Germinal center (tissue), 1 donor: ENCODE results near the gene FAM174C.
A peak's percentile ranks its signal among the peaks of the same experiment; 100 is the strongest.
"Not testable (repeated sequence)": the region's sequence is repeated elsewhere in the genome, so short reads cannot be mapped to it uniquely, and the experiment has no call there.

Experiments used
- DNase-seq: peaks from one replicate; pipeline ENCODE4 v3.0.0; 2012; ENCODE audit warnings: mixed read lengths, low spot score

FAM174C gene

DNA sequence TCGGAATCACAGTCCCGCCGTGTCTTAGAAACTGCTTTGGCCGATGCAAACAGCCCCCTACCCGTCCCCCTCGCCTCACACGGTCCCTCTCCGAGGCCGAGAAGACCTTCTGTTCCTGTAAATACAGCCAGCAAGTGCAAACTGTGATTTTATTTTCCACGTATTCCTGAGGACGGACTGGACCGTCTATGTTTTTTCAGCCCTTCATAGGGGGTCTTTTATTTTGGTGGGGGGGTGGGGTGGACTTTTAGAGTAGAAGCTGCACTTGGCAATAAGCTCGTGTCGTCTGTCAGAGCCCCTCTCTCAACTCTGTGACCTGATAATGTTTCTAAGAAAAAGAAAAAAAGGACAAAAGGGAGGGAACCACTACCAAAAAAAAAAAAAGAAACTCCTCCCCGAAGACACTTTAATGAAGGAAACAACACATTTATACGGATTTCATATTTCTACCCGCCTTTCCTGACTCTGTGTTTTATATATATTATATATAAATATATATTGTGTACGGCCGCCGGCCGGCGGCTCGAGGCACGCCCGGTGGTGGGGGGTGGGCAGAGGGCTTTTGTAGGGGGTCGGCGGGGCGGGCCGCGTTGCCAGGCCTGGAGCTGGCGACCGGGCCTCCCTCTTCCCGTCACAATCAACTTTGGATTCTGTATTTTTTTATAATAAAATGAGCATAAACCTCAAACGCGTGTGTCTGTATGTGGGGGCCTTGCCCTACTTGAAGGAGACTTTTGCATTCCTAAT is 25.6 kb downstream of the FAM174C start:
- DNase-seq, result no peak

DNA sequence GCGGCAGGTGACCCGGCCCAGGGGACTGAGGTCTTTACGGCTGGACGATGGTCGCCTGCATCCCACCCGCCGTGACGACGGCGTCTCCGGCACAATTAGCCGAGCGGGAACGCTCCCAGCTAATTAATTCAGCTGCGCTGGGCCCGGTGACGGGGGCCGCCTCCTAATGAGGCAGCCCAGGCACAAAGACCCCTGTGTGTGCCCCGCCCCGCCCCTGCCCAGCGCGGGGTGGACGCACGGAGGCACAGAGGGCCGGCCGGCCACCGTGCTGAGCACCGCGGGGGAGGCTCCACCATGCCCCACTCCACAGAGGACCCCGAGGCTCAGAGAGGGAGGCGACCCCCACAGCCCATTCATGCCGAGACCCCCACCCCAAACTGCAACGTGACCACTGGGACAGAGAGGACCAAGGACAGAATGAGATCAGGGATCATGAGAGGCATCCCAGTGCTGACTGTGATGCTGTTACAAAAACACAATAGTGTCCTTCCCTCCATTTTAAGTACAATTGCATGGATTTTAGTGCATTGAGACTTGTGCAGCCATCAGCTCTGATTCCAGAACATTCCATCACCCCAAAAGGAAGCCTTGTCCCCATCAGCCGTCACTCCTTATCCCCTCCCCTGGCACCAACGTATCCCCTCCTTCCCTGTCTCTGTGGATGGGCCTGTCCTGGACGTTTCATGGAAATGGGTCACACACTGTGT is 27.4 kb downstream of the FAM174C start:
- DNase-seq, result no peak

DNA sequence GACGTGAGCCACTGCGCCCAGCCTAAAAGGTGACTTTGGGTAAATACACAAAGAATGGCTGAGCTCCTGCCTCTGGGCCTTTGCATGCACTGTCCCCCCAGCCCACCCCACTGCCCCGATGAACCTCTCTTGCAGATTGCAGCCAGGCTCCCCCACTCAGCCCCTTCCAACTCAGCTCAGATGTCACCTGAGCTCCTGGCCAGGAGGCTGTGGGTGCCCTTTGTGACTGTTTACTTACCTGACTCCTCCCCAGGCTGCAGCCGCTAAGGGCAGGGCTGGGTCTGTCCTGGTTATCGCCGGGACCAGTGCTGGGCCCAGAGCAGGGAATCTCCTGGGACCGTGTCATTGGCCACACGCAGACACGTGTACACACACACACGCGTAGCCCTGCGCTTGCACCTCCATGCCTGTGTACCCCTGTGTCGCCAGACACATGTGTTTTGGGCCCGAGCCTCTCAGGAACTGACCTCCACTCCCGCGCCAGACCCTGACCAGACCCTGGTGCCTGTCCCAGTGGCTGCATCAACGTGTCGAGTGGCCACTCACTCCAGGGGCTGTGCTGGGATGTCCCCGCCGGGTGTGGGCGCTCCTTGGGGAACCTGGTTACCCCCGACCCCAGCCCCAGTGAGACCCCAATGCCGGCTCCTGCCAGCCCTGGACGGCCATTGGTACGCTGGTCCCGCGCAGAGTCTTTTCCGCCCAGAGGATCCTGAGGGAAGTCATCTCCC is 29.0 kb downstream of the FAM174C start:
- DNase-seq, result no peak

DNA sequence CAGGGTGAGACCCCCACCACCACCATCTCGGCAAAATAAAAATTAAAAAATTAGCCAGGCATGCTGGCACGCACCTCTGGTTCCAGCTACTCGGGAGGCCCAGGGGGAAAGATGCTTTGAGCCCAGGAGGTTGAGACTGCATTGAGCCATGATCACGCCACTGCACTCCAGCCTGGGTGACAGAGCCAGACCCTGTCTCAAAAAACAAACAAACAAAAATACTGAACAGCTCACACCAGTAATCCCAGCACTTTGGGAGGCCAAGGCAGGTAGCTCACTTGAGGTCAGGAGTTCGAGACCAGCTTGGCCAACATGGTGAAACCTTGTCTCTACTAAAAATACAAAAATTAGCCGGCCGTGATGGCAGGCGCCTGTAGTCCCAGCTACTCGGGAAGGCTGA is 30.0 kb downstream of the FAM174C start:
- DNase-seq, result not testable (repeated sequence)

DNA sequence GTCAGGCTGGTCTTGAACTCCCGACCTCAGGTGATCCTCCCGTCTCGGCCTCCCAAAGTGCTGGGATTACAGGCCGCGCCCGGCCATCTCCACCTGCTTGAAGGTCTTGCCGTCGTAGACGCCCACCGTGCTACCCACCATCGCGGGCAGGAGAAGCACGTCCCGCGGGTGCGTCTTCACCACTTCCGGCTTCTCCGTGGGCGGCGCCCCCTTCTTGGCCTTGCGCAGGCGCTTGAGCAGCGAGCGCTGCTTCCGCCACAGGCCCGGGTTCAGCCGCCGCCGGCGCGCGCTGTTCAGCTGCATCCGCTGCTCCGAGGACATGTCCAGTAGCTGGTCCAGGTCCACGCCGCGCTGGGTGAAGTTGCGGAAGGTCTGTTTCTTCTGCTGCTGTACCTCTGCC is 32.0 kb downstream of the FAM174C start:
- DNase-seq, result no peak

DNA sequence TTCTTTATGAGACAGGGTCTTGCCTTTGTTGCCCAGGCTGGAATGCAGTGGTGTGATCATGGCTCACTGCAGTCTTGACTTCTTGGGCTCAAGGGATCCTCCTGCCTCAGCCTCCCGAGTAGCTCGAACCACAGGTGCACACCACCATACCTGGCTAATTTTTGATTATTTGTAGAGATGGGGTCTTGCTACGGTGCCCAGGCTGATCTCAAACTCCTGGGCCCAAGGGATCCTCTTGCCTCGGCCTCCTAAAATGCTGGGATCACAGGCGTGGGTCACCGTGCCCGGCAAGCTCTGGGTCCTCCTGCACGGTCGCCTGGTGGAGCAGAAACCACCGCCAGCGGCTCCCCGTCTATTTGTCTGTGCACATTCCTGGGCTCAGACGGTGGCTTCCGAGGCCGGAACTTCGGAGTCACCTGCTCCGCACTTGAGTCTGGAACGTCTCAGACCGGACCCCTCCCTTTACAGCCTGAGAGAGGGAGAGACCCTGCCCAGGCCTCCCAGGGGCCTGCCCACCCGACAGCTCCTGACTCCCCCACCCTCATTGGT is 32.5 kb downstream of the FAM174C start:
- no peak for DNase-seq

DNA sequence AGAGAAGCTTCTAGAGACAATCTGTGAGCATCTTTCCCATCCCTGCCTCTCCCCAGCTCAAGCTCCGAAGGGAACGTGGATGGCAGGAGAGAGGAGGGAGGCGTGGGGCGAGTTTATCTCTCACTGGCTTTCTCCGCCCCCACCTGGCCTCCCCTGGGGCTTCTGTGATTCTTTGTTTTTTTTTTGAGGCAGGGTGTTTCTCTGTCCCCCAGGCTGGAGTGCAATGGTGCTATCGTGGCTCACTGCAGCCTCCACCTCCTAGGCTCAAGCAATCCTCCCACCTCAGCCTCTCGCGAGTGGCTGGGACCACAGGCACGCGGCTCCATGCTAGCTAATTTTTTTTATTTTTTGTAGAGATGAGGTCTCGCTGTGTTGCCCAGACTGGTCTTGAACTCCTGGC is 33.4 kb downstream of the FAM174C start:
- DNase-seq, result no peak

DNA sequence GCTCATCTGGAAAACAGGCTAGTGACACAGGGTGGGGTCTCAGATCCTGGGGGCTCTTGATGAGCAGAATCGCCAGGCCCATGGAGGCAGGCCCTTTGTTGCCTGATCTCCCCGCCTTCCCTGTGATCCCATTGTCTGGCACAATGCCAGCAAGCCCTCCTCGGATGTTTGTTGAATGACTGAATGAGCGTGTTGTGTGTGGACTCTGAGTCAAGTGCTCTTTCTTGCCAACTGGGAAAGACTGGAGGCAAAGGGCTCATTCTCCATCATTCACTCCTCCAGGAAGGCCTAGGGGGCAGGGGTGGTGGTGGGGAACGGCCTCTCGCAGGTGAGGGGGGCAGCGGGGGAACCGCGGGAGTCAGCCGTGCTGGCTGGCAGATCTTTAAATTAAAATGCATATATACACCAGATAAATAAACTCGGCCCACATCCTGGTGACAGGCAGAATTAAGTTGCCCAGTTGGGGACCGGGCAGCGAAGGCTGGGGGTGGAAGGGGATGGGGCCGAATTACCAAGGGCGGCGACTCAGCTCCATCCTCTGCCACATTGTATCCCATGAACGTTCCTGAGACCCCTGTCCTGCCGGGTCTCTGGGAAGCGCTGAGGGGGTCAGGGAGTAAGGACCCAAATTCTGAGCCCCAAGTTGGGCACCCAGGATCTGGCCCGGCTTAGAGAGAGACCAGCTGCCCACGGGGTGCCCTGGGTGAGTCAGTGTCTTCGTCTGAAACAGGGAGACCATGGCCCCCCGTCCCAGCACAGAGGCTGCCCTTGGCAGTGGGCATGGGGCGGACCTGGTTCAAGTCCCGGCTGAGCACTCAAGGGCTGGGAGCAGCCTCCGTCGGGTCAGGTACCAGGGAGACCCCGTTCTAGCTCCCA is 34.9 kb downstream of the FAM174C start:
- no peak for DNase-seq

DNA sequence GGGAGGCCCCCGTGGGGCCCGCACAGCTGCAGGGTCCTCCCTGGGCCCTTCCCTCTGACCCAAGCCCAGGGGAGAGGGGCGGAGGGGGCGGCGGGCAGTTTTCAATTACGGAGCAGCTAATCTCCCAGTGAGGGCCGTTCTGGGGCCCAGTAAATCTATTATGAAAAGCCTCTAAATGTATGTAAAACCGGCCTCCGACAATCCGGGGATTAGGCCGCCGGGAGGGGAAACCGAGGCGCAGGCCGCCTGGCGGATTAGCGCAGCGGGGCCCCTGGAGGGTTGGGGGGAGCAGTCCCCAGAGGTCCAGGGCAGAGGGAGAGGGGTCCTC is 35.5 kb downstream of the FAM174C start:
- DNase-seq, result no peak

DNA sequence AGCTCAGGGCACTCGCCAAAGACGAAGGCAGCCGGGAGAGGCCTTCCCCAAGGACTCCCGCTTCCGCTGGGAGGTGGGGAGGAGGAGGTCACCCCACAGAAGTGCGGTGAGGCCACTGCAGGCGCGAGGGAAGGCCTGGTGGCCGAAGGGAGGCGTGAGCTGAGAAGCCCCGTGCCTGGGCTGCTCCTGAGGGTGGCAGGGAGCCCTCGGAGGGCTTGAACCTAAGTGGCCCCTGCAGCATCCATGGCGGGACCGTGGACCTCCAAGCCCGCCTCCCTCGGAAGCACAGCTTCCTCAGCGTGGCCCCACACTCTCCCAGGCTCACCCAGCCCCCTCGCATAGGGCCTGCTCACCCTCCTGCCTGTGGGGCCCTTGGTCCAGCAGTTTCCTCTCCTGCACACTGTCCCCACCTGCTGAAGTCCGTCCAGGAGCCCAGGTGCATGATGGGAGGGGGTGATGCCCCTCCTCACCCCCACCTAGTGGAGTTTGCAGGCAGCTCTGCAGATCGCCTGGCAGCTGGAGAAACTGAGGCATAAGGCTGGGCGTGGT is 36.3 kb downstream of the FAM174C start:
- DNase-seq, result no peak

DNA sequence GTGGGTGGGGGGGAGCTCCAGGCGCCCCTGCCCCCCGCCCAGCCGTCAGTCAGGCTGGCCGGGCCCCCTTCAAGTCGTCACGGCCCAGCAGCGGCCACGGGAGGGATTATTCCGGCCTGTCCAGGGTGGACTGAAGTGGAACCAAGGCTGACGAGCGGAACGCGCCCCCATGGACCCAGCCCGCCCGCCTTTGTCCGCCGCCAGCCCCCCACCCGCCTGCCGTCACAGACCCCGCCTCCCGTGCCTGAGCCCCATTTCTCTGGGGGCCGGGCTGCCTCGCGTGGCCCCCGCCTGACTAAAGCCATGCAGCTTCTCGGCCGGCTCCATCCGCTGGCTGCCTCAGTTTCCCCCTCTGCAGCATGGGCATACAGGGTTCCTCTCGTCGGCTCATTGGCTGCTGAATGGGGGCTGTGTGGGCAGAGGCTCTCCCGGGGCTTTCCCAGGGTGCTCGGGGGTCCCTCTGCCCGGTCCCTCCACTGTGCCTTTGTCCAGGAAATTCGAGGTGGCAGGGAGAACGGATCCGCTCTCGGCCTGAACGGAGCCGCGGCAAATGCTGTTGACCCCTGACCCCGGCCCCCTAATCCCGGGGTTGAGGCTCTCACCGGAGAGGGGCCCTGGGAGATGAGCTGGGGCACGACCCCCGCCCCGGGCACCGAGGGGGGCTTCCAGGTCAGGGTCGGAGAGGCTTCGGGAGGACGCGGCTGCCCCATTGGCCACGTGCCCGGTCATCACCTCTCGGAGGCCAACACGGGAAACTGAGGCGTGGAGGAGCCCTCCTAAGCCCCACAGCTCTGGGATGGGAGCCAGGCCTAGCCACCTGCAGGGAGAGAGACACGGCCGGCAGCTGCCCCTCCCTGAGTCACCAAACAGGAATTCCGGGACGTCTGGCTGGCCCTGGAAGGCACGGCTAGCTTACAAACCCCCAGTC is 37.7 kb downstream of the FAM174C start:
- no peak for DNase-seq

DNA sequence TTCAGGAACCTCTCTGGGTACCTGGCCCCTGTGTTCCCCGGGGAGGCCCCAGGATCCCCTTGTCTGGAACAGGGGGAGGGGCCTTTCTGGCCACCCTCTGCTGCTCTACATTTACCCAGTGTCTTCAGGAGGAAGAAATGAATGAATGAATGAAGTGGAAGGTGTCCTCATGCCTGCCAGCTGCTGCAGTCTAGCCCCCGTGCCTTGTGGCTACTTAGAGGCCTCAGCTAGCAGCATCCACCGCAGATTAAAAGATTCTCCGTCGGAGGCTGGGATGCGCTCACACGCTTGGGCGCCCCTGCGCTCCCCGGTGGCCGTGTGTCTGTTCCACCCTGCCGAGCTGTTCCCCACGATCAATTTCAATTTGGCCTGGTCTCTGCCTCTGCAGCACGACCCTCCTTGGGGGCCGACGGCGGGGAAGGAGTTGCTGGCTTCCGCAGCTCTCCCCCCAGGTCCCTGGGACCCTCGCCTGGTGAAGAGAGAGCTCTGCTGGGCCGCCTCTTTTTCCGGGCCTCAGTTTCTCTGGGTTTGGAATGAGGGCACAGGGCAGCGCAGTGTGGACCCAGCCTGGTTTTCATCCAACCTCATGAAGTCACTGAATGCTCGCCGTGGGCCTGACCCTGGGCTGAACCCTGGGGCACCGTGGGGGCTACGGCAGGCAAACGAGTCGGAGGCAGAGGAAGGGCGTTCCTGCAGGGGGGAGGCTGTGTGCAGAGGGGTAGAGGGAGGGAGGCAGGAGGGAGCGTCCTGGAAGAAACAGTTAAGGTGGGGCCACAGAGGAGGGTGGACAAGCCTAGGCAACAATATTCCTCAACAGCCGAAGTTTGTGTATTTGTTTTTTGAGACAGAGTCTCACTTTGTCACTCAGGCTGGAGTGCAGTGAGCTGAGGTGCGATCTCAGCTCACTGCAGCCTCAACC is 38.6 kb downstream of the FAM174C start:
- no peak for DNase-seq

DNA sequence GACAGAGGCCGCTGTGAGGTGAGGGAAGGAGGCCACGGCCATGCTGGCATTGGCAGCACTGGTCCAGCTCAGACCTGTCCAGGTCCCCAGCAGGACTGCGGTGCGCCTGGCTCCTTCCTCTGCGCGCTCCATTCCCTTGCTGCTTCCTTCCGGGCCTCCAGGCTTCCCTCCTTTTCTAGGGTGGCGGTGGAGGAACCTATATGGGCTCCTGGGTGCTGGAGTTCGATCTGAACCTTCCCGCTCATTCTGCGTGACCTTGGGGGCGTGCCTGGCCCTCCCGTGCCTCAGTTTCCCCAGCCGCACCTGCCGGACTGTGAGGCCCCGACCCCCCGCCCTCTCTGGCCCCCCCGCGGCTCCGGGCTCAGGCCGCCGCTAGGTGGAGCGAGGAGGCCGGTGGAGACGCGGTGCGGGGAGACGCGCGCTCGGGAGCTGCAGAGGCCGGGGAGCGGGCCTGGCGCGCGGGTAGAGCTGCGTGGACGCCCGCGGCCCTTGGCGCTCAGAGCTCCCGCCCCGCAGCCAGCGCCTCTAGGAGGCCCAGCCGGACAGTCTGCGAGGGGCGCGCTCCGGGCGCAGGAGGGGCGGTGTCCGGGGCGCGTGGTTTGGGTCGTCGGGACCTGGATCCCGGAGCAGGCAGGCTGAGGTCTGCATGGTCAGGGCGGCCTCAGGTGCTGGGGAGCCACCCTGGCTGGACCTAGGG is 40.3 kb downstream of the FAM174C start:
- DNase-seq, result peak; percentile 58

DNA sequence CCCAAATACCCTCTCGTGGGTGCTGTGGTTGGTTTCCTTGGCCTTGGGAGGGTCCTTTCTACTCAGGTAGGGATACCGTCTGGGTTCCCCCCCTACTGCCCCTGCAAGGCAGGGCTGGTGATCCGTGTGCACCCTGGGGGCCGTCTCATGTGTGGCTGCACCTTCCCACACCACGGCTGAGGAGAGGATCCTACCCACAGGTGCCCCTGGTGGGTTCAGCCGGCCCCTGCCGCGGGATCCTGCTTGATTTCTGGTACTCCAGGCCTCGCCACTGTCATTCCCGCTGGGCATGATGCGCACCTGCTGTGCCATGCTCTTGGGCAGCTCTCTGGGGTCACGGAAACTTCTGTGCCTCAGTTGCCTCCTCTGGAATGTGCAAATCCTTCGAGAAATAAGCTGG is 41.1 kb downstream of the FAM174C start:
- no peak for DNase-seq

DNA sequence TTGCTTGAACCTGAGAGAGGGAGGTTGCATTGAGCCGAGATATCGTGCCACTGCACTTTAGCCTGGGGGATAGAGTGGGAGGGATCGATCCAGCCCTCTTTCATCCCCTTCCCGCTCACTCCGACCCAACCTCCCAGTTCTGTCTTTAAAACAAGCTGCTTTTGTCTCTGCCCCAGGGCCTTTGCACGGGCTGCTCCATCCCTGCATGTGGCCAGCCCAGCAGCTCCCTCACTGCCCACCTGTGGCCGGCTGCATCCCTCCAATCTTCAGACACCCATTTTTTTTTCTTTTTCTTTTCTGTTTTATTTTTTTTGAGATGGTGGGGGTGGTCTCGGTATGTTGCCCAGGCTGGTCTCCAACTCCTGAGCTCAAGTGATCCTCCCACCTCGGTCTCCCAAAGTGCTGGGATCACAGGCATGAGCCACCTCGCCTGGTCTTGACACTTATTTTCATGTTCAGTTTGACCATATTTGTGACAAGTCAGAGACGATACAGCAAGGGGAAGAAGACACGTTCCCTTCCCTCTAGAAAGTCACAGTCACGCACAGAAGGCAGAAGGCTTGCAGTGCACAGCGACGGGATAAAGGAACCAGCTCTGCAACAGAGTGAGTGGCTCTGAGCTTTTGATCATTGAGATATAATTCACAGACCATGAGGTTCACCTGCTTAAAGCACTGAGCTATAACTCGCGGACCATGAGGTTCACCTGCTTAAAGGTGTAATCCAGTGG is 42.1 kb downstream of the FAM174C start:
- DNase-seq, result no peak

DNA sequence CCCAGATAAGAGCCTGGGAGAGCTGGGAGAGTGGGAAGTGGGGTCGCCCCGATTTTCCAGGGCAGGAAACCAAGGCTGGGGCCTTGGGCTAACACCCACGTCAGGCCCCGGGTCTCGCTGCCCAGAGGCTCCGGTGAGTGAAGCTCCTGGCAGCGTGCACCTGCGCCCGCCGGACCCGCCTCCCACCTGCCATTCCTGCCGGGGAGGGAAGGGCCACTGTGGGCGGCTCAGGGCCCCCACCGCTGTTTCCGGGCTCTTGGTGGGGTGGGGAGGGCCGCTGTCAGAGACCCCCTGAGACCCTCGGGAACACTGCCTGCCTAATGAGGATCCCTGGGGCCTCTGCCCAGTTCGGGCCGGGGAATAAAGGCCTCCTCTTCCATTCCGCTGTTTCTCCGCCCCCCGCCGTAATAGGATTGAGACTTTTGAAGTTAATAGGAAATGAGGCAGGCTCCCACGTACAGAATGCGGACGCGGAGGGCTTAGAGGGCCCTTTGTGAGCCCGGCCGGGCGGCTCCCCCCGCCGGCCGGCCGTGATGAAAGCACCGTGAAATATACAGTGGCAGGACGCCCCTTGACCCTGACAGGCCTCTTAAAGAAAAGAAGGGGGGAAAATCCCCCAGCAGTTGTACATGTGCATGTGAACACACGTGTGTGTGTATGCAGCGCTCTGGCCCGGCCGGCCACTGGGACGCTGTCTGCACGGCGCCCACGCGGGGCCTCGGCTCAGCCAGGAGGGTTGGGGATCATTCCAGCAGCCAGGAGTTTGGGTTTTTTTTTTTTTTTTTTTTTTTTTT is 43.5 kb downstream of the FAM174C start:
- no peak for DNase-seq

DNA sequence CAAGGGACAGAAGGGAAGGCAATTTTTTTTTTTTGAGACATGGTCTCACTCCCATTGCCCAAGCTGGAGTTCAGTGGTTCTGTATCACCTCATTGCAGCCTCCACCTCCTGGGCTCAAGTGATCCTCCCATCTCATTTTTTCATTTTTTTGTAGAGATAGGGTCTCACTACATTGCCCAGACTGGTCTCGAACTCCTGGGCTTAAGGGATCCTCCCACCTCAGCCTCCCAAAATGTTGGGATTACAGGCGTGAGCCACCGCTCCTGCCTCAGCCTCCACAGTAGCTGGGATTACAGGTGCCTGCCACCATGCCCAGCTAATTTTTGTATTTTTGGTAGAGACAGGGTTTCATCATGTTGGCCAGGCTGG is 44.9 kb downstream of the FAM174C start:
- DNase-seq, result not testable (repeated sequence)
